AG09309 (cell line): ENCODE data around the gene CERS2.
"Not testable (repeated sequence)": the region's sequence is repeated elsewhere in the genome, so short reads cannot be mapped to it uniquely, and the experiment has no call there.

ENCODE experiments used
- DNase-seq: peaks from one replicate; pipeline ENCODE4 v3.0.0-alpha.2; 2010; ENCODE audit warnings: low read depth
- H3K4me3 ChIP-seq: 2 replicates; pipeline ENCODE4 v1.5.1; 2011; ENCODE audit warnings: mild to moderate bottlenecking, low read depth, low read length, moderate library complexity; ENCODE audit not compliant: control insufficient read depth
- TF ChIP-seq, protein P1 (sequence below): IDR thresholded peaks from 2 replicates; pipeline ENCODE4 v1.5.1; 2011; ENCODE audit warnings: mild to moderate bottlenecking, low read depth, low read length, inconsistent platforms; ENCODE audit not compliant: insufficient read depth, control insufficient read depth; ENCODE audit errors: missing control alignments

CERS2 gene

DNA sequence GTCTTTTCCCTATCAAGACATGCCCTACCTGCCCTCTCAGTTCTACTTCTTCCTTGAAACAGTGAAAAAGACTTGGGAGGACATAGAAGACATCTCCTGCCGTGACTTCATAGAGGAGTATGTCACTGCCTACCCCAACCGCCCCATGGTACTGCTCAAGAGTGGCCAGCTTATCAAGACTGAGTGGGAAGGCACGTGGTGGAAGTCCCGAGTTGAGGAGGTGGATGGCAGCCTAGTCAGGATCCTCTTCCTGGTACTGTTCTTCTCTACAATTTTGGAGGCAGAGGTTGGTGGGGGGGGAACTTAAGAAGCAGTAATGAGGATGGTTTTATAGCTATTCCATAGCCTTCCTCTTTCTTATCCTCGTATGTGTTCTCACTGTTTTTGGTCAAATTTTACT is 29.8 kb downstream of the CERS2 start:
- no peak overlapping the region for H3K4me3 ChIP-seq
- no peak for DNase-seq
- TF ChIP-seq, protein P1, sequence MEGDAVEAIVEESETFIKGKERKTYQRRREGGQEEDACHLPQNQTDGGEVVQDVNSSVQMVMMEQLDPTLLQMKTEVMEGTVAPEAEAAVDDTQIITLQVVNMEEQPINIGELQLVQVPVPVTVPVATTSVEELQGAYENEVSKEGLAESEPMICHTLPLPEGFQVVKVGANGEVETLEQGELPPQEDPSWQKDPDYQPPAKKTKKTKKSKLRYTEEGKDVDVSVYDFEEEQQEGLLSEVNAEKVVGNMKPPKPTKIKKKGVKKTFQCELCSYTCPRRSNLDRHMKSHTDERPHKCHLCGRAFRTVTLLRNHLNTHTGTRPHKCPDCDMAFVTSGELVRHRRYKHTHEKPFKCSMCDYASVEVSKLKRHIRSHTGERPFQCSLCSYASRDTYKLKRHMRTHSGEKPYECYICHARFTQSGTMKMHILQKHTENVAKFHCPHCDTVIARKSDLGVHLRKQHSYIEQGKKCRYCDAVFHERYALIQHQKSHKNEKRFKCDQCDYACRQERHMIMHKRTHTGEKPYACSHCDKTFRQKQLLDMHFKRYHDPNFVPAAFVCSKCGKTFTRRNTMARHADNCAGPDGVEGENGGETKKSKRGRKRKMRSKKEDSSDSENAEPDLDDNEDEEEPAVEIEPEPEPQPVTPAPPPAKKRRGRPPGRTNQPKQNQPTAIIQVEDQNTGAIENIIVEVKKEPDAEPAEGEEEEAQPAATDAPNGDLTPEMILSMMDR: no peak

DNA sequence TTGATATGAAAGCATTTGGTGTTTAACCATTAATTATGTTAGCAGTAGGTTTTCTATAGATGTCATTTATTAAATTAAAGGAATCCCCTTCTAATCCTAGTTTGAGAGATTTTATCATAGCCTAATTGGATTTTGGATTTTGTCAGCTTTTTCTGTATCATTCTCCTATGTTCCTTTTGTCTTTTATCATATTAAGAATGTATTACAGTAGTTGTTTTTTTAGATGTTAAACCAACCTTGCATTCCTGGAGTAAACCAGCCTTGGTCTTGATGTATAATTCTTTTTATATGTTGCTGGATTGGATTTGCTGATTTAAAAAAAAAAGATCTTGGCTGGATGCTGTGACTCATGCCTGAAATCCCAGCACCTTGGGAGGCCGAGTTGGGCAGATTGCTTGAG is 42.9 kb downstream of the CERS2 start:
- TF ChIP-seq, protein P1: no peak
- no peak overlapping the region for H3K4me3 ChIP-seq
- no peak for DNase-seq

DNA sequence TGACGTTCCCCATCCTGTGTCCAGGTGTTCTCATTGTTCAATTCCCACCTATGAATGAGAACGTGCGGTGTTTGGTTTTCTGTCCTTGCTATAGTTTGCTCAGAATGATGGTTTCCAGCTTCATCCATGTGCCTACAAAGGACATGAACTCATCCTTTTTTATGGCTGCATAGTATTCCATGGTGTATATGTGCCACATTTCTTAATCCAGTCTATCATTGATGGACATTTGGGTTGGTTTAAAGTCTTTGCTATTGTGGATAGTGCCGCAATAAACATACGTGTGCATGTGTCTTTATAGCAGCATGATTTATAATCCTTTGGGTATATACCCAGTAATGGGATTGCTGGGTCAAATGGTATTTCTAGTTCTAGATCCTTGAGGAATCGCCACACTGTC is 45.9 kb downstream of the CERS2 start:
- DNase-seq, H3K4me3 ChIP-seq: not testable (repeated sequence)

DNA sequence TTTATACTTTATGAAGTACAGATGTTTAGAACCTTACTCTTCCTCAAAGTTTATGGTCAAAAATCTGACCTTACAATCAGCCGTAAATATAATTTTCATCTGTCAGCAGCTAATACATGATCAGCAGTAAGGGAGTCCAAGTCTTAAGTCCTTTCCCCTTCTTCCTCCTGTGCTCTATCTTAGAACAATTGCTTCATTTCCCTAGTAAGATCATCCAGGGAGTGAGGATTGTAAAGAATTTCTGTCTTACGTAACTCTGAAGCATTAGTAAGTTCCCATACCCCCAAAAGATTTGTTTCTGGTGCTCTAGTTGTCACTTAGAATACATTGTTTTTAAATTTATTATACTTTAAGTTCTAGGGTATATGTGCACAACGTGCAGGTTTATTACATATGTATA is 46.3 kb downstream of the CERS2 start:
- TF ChIP-seq, protein P1: no peak
- no peak overlapping the region for H3K4me3 ChIP-seq
- DNase-seq: peak; percentile 11

DNA sequence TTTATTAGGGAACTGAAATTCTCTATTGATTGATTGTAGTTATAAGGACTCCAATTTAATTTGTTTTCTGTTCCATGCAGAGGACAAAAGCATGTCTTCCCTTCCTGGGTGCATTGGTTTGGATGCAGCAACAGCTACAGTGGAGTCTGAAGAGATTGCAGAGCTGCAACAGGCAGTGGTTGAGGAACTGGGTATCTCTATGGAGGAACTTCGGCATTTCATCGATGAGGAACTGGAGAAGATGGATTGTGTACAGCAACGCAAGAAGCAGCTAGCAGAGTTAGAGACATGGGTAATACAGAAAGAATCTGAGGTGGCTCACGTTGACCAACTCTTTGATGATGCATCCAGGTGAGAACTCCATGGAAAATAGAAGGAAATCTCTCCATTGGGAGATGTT is 47.0 kb downstream of the CERS2 start:
- no peak for DNase-seq
- TF ChIP-seq, protein P1: no peak
- H3K4me3 ChIP-seq: no peak overlapping the region

DNA sequence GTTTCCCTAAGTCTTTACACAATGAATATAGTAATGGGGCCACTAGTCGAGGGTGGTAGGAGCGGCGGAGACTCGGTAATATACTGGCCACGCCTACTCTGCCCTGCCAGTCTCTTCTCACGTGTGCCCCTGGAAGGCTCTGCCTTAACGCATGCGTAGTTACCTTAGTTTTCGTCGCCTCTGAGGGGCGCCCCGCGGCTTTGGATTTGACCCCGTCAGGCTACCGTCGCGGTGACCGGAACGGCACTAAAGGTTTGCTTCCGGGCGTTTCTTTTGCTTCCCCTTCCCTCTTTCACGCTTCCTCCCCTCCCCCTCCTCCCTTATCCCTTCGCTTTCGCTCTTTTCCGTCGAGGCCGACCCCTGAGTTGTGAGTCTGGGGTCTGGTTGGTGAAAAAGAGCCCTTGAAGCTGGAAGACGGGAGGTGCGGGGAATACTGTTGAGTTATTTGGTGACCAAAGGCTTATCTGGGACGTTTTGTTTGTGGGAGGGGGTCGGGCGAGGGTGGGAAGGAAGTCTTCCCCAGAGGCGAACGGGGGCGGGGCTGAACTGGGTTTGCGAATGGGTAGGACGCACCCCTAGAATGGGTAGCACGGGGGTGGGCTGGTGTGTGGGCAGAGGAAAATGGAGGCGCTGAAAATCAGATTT is 48.4 kb downstream of the CERS2 start, which contains the start of gene SETDB1:
Gene SETDB1, plus strand, starts transcription at position 267 of the 645 bp plus-strand sequence. CDS start 1,352 bp downstream, outside the sequence.
- peak; percentile 78 for DNase-seq
- TF ChIP-seq, protein P1: no peak
- peak within 1 kb of the TSS; percentile 93 for H3K4me3 ChIP-seq

DNA sequence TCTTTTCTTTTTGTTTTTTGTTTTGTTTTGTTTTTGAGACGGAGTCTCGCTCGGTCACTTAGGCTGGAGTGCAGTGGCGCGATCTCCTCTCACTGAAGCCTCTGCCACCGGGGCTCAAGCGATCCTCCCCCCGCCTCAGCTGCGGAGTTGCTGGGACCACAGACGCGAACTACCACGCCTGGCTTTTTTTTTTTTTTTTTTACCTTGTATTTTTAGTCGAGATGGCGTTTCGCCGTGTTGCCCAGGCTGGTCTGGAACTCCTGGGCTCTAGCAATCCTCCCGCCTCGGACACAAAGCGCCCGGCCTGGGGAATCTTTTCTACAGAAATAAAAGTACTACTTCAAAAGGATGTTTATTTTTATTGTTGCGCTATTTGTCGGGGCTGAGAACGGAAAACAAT is 49.6 kb downstream of the CERS2 start:
- H3K4me3 ChIP-seq: no peak overlapping the region
- TF ChIP-seq, protein P1: no peak
- no peak for DNase-seq
